GM23338 (cell line): ENCODE data around the gene FZD7.

Experiments
- CTCF ChIP-seq, 2 experiments: fragments of 200-600 bp in 1 of 2; sonication (generic) in 1 of 2; conservative IDR thresholded peaks; 2 replicates each; pipeline versions ENCODE4 v1.5.1 to v1.6.1; 2016 to 2017; ENCODE audit warnings: antibody characterized with exemption in 2 of 2, low read depth in 2 of 2, mild to moderate bottlenecking in 2 of 2, moderate library complexity in 1 of 2
- EZH2 ChIP-seq: fragments of 200-600 bp; sonication (generic); IDR thresholded peaks from one replicate; pipeline ENCODE4 v1.8.0; 2017; ENCODE audit warnings: antibody characterized with exemption, mild to moderate bottlenecking, low read depth; ENCODE audit not compliant: unreplicated experiment
- EZH2phosphoT487 ChIP-seq: fragments of 200-600 bp; sonication (generic); IDR thresholded peaks from one replicate; pipeline ENCODE4 v1.8.1; 2018; ENCODE audit warnings: antibody characterized with exemption; ENCODE audit not compliant: unreplicated experiment

GRCh38 chr2:202026507-202026906 lies 7.1 kb upstream of the FZD7 start:
- TF ChIP-seq CTCF (conservative IDR thresholded peaks at IDR 0.05; ENCODE audit: low read depth in 2 of 2), result no peak
- TF ChIP-seq EZH2, result no peak
- TF ChIP-seq EZH2phosphoT487, result no peak
